Cerebellar cortex (tissue), 1 donor: ENCODE data around the gene RPL32.
"Not testable (repeated sequence)": the region's sequence is repeated elsewhere in the genome, so short reads cannot be mapped to it uniquely, and the experiment has no call there.

ENCODE experiments used
- DNase-seq: peaks from one replicate; pipeline ENCODE4 v3.0.0-alpha.2; 2015; ENCODE audit warnings: low spot score

RPL32 gene

GRCh38 chr3:12868039-12869034 lies 27.0 kb upstream of the RPL32 start:
- DNase-seq = peak; percentile 95

GRCh38 chr3:12866836-12867235 lies 25.5 kb upstream of the RPL32 start:
- DNase-seq = no peak

GRCh38 chr3:12865271-12865670 lies 23.9 kb upstream of the RPL32 start:
- DNase-seq = no peak

GRCh38 chr3:12862387-12862786 lies 21.0 kb upstream of the RPL32 start:
- no peak for DNase-seq

GRCh38 chr3:12861611-12862010 lies 20.2 kb upstream of the RPL32 start:
- no peak for DNase-seq

- DNase-seq = no peak
Observed at GRCh38 chr3:12859840-12860239, 18.5 kb upstream of the RPL32 start.

- DNase-seq = no peak
Observed at GRCh38 chr3:12856626-12857025, 15.3 kb upstream of the RPL32 start.

GRCh38 chr3:12854565-12854964 lies 13.2 kb upstream of the RPL32 start:
- no peak for DNase-seq

- DNase-seq = not testable (repeated sequence)
Observed at GRCh38 chr3:12853847-12854246, 12.5 kb upstream of the RPL32 start.

GRCh38 chr3:12852201-12852600 lies 10.8 kb upstream of the RPL32 start:
- no peak for DNase-seq

GRCh38 chr3:12845811-12846210 lies 4.4 kb upstream of the RPL32 start:
- no peak for DNase-seq

GRCh38 chr3:12842469-12842868 lies 1.1 kb upstream of the RPL32 start:
- no peak for DNase-seq

GRCh38 chr3:12841970-12842328 lies 584 bp upstream of the RPL32 start:
- no peak for DNase-seq

- DNase-seq = no peak
Observed at GRCh38 chr3:12840591-12841148, 695 bp downstream of the RPL32 start.

GRCh38 chr3:12840148-12840547 lies 1.2 kb downstream of the RPL32 start:
- DNase-seq = not testable (repeated sequence)

GRCh38 chr3:12839156-12839946 lies 2.0 kb downstream of the RPL32 start:
- no peak for DNase-seq

GRCh38 chr3:12838179-12838965 lies 3.0 kb downstream of the RPL32 start:
- DNase-seq = no peak

GRCh38 chr3:12837295-12837986 lies 3.9 kb downstream of the RPL32 start:
- DNase-seq = no peak

- DNase-seq = no peak
Observed at GRCh38 chr3:12835052-12835665, 6.2 kb downstream of the RPL32 start.

GRCh38 chr3:12833222-12834161 lies 7.9 kb downstream of the RPL32 start:
- peak; percentile 52 for DNase-seq
